Bone marrow (tissue), 2 donors: ENCODE results near the gene IFNAR2.

Source experiments
- DNase-seq, 2 donors: peaks; one replicate each; lab custom pipeline; 2025; lab: John Stamatoyannopoulos, UW

IFNAR2 gene

DNA sequence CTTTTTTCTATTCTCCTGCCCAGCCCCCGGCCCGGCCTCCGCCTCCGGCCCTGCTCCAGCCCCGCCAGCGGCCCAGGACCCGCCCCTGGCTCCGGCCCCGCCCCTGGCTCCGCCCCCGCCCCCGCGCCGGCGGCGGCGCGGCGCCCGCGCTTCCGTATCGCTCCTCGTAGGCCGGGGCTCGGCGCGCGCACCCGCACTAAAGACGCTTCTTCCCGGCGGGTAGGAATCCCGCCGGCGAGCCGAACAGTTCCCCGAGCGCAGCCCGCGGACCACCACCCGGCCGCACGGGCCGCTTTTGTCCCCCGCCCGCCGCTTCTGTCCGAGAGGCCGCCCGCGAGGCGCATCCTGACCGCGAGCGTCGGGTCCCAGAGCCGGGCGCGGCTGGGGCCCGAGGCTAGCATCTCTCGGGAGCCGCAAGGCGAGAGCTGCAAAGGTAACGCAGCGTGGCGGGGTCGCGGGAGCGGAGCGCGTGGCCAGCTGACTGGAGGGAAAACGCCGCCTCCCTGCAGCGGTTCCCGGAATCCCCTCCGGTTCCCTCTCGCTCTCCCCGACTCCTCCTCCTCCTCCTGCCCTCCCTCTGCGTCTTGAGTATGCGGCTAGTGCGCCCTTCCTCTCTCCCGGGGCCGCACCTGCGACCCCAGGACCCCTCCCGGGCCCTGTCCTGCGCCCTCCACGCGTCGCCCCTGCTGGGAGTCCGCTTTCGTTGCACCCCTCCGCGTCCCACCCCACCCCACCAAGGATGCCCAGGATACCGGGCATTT lies at the start of gene IFNAR2:
Gene IFNAR2 (plus strand): TSS at position 155 of the 761 bp plus-strand sequence. CDS start 11,985 bp downstream, outside the sequence.
- DNase-seq = peak in 1 of 2 donors; percentile 71

GRCh38 chr21:33185852-33186251 lies 43.9 kb upstream of the IFNAR2 start:
- no peak for DNase-seq

DNA sequence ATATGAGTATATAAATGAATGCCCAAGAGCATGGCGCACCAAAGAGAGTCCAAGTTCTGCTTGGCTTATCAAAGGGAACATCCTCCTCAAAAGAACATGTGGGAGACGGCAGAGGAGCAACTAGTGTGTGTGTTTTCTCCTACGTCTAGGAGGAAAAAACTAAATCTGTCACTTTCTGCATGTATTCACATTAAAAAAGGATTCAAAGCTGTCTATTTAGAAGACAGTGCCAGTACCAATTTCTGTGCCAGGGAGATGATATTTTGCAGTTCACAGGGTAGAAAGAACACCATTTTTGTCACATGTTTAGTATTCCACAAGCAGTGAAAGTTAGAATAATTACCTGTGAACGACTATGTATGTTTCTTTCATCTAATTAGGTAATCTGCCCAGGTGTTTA lies 42.5 kb upstream of the IFNAR2 start:
- no peak for DNase-seq

- DNase-seq = no peak
These were observed 40.5 kb upstream of the IFNAR2 start for GRCh38 chr21:33189237-33189636.

DNA sequence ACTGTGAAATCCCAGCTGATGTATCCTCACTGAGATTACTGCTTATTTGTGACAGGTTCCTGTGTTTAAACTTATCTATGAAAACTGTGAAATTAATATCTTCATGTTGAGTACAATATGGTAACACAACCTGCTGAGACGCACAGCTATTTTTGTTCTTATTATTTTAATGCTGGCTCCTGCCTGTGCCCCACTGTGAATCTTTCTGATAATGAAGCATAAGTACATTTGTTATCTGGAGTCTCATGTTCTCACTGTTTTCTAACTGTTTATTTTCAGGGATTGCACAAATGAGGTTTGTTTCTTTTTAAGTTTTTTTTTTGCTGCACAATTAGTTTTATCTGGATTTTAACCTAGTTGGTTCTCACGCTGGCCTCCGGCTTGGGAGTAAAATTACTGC lies 39.9 kb upstream of the IFNAR2 start:
- DNase-seq = no peak

DNA sequence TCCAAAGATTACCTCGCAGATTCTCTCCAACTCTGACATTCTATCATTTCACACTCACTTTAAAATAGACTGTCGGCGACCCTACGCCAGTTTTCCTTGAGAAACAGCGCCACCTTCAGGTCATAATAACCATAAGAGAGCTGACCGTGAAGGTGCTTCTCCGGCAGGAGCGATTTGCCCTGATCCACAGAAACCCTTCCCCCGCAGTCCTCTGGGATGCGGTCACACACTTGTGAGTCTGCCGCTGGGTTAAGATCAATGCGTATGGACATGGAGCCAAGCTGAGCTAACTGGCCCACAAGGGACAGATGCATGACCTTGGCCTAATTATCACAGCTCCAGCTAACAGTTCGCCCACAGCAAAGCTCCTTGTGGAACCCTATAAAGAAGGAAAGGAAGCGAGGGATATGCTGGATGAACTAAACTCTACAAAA lies 32.8 kb upstream of the IFNAR2 start:
- DNase-seq = peak in 1 of 2 donors; percentile 26

DNA sequence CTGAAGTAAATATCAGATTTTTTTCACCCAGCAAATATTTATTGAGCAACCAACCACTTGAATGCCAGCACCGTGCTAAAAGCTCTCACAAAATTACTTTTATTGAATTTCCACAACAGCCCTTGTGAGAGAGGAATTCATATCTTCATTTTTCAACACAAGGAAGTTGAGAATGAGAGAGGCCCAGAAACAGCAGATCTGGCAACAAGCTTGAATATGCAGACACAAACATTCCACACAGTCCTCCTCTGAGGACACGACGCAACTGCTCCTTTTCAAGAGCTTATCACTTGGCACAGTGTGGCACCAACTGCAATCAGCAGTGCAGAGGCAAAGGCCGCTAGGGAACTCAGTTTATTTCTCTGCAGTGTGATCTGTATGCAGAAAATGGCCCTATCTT lies 32.2 kb upstream of the IFNAR2 start:
- no peak for DNase-seq

GRCh38 chr21:33198346-33199099 lies 31.2 kb upstream of the IFNAR2 start:
- peak; percentile 18 to 38 for DNase-seq

GRCh38 chr21:33199100-33199464 lies 30.7 kb upstream of the IFNAR2 start:
- no peak for DNase-seq

DNA sequence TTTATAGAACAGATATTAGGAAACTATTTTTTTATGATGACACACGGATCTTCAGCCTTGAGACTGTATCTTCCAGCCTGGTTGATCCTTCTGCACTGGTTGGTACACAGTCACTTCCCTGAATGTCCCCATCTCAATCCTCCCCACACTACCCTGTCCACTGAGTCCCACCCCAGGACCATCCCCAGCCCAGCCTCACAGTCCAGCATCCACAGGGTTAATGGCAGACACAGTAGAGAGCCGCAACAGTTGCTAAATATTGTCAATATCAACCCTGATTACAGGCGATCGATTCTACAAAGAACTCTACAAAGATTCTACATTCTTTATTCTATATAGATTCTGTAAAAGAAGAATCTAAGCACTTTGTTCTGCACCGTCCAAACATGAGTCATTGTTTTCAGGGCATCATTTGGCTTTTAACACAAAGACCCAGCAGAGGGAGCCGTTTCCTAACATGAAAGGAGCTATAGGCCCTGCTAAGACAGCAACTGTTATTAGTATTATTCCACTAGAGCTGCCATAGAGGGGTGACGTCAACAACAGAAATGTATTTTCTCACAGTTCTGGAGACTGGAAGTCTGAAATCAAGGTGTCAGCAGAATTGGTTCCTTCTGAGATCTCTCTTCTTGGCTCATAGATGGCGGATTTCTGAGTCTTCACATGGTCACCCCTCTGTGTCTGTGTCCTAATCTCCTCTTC lies 30.1 kb upstream of the IFNAR2 start:
- peak in 1 of 2 donors; percentile 94 for DNase-seq

GRCh38 chr21:33201956-33202355 lies 27.8 kb upstream of the IFNAR2 start:
- no peak for DNase-seq

DNA sequence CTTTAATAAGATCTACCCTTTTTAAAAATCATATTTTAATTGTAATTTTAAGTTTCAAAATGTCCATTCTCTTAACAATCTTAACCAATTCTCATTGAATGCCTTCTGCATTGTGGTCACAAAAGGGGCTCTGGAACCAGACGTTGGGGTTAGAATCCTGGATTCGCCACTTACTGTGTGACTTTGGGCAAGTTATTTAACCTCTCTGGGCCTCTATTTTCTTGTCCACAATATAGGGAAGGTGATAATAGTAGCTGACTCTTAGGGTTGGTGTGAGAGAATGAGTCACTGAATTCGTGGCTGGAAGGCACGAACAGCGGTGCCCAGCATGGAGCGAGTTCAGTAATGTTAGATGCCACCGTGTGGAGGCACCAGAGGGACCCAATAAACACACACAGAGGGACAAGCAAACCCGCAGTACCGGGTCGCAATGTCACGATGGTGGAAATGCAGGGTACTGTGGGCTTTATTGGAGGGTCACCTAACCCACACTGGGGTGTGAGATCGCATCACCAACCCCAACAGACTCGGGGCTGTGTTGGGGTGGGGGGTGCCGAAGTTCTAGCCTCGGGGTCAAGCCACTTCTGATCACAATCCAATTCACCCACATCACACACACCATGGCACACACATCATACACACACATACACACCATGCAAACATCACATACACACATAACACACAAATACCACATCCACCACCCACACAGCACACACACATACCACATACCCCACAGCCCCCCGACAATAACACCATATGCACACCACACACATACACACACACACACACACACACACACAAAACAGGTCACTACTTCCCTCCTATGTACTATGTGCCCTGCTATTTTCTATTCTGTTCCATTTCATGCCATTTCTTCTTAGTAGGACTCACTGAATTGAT lies 27.0 kb upstream of the IFNAR2 start:
- DNase-seq = no peak

GRCh38 chr21:33203371-33203724 lies 26.4 kb upstream of the IFNAR2 start:
- no peak for DNase-seq

GRCh38 chr21:33205476-33205875 lies 24.3 kb upstream of the IFNAR2 start:
- no peak for DNase-seq

GRCh38 chr21:33206771-33207281 lies 22.9 kb upstream of the IFNAR2 start:
- DNase-seq = no peak

DNA sequence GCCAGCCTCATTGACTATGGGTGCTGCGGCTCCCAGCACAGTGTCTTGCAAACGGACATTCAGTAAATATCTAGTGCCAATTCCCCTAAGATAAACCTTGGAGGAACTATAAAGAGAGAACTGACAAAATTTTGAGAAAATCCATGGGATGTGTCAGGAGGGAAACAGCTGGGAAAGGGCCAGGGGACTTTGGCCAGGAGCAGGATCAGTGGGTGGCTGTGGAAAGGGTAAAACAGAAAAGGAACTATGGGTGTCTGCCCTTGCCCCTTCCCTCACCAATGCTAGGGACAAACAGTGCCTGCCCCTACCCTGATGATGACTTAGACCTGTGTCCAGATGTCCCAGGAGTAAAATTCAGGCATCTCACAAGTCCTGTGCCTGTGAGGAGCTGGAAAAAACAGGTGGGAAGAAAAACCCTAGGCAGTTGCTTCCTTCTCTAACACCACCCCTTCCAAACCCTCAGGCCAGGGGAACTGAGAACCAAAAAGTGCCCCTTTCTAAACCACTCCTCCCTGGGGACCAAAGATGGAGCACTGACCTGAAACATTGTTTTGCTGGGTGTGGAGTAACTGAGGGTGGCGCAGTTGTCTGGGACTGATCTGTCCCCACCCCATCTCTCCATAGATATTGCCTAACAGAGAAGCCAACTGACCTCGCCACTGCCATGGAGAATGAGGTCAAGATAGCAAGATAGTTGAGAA lies 22.1 kb upstream of the IFNAR2 start:
- DNase-seq = no peak

DNA sequence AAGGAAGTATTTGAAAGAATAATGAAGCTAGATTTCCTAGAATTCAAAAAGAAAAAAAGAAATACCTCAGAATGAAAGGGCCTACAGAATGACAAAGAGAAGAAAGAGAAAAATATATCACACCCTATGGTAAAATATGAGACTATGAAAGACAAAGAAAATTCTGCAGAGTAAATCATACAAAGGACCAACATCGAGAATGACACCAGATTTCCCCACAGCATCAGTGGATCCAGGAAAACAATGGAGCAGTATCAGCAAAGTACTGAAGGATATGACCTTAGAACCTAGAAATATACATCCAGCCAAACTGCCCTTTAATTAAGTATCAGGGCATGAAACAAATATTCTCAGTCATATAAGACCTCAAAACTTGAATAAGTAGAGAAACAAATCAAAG lies 21.2 kb upstream of the IFNAR2 start:
- no peak for DNase-seq

DNA sequence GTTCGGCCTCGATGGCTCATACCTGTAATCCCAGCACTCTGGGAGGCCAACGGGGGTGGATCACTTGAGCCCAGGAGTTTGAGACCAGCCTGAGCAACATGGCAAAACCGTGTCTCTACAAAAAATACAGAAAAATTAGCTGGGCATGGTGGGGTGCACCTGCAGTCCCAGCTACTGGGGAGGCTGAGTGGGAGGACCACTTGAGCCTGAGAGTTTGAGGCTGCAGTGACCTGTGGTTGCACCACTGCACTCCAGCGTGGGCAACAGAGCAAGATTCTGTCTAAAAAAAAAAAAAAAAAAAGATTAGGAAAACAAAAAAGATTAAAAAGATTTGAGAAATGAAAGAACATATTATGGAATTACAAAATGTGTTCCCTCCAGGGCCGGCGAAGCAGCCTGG lies 18.4 kb upstream of the IFNAR2 start:
- DNase-seq = no peak

DNA sequence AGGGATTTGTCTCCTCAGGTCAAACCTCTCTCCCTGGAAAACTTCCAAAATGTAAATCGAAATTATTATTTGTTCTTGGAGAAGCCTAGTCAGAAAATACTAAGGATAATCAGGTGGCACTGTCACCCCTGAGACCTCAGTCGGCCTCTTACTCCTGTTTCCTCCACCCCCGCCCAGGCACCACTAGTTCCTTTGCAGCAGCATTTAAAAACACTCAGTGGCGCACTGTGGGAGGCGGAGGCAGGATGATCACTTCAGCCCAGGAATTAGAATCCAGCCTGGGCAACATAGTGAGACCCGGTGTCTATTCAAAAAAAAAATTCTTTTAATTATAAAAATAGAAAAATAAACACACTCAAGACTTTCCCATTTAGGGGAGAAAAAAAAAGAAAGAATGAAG lies 18.0 kb upstream of the IFNAR2 start:
- no peak for DNase-seq

GRCh38 chr21:33212159-33212851 lies 17.4 kb upstream of the IFNAR2 start:
- DNase-seq = peak in 1 of 2 donors; percentile 42
